NCI-H345 (cell line): Measurements from ENCODE around the gene RBP5.
"Not testable (repeated sequence)": the region's sequence is repeated elsewhere in the genome, so short reads cannot be mapped to it uniquely, and the experiment has no call there.

Experiments used
- DNase-seq: peaks from one replicate; lab custom pipeline; 2025; lab: John Stamatoyannopoulos, UW

RBP5 gene

GRCh38 chr12:7122811-7123769 lies 5.6 kb downstream of the RBP5 start:
- no peak for DNase-seq

DNA sequence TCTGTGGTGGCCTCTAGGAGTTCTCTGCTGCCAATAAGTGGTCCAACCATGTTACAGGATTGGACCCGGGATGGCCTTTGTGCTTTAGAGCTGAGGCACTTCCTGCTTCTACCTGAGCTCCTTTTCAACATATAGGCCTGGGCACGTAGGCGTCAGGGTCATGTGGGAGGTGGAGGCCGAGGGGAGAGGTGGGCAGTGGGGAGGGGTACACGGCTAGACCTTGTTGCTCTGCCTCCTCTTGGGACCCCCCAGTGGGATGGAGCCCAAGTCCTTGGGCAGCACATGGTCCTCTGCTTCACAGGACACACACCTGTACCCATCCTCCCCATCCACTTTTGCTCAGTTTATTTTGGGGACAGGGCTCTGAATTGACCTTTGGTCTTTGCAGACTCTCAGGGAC lies 7.4 kb downstream of the RBP5 start:
- no peak for DNase-seq

DNA sequence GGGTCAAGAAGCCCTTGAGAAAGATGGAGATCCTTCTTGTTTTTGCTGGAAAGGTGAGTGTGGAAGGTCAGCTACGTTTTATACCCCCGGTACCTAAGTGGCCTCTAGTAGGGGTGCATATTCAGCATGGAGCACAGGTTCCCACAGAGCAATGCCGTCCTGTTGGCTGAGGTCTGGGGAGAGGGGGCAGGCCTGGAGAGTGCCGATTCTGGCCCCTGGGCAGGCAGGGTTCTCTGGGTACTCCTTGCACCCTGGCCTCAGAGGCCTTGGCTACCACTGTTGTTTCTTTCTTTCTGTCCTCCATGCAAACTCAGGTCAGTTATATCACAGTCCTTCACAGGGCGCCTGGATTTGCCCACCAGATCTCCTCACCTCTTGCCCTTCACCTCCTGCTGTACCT lies 8.5 kb downstream of the RBP5 start:
- no peak for DNase-seq

- DNase-seq = no peak
Observed at GRCh38 chr12:7118881-7119280, 9.8 kb downstream of the RBP5 start.

DNA sequence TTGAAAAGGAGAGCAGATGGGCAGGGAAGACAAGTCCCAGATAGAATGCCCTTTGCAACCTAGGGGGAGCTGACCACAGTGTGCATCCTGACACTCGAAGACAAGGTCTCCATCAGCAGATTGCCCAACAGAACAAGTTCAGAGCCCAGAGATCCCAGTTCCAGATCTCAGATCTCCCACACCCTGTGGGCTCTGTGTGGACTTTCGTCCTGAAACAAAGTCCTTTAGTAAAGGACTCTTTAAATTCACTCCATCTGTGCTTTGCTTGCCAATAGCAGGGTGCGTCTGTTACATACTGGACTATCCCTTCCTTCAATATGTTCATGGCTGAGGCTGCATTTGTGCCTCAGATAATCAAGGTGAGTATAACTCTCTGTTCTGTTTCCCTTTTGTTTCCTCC lies 11.0 kb downstream of the RBP5 start:
- no peak for DNase-seq

DNA sequence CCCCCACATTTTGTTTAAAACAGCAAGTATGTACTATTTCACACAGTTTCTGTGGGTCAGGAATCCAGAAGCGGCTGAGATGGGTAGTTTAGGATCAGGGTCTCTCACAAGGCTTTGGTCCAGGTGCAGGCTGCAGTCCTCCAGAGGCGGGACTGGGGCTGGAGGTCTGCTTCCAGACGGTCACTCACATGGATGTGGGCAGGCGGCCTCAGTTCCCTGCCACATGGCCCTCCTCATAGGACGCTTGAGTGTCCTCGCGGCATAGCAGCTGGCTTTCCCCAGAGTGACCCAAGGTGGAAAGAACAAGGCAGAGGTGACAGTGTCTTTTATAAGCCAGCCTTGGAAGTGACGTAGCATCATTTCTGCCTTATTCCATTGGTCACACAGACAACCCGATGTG lies 11.8 kb downstream of the RBP5 start:
- DNase-seq = no peak

DNA sequence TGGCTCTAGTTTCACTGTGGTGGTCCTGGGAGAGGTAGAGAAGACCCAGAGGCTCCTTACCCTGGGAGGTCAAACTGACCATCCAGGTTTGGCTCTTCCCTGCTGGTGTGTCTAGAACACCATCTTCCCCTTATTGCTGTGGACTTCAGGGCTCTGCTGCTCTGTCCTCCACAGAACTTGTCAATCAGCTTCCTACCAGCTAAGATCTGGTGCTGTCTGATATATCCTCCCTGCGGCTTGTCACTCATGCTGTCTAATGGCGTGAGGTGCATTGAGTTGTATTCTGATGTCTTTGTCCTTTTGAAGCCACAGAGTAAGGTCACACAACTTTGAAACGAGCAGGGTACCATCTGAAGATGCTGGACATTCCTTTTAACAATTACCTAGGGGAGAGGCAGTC lies 12.5 kb downstream of the RBP5 start:
- DNase-seq = no peak

DNA sequence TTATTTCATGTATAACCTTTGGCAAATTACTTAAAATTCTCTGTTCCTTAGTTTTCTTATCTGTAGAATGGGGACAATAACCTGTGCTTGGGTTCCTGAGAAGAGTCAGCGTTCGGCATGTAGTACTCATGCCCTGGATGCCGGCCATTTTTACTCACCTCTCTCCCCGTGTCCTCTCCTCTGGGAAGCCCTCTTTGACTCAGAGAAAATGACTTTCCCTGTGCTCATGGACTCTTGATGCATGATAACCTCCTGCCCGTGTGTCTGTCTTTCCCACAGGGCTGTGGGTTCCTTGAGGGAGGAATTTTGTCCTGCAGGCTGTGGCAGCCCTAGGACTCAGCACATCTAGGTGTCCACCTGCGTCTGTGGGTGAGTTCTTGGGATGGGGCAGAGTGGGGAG lies 13.8 kb downstream of the RBP5 start:
- DNase-seq = no peak

GRCh38 chr12:7114008-7114407 lies 14.7 kb downstream of the RBP5 start:
- DNase-seq = no peak

- peak; percentile 35 for DNase-seq
Observed at GRCh38 chr12:7113389-7113871, 15.3 kb downstream of the RBP5 start.

DNA sequence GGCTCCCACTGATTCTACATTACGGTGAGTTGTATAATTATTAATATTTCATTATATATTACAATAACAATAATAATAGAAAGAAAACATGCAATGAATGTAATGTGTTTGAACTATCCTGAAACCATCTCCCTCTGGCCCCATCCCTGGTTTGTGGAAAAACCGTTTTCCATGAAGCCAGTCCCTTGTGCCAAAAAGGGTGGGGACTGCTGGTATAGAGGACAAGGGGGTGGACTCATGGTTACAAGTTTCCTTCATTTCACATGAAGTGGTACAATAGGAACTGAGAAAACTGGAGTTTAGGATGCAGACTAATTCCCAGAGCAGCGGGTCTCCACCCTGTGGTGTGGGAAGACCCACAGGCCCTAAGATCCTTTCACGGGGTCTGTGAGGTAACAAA lies 16.6 kb downstream of the RBP5 start:
- DNase-seq = no peak

DNA sequence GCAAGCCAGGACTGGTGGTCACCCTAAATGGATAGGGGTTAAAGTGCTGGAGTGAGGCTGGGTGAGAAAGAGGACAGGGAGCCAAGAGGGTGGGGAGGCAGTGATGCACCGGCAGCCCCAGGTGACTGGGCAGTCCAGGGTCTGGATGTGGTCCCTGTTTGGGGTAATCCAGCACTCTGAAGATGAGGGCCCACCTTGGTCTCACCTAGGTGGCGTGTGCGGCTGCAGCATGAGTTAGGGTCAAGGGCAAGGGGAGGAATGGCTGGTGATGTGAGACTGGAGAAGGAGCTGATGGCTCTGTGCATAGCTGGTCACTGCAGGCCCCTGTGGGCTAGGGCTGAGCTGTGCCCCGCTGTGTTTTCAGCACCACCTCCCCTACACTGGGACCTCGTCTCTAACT lies 18.0 kb downstream of the RBP5 start:
- DNase-seq = no peak

DNA sequence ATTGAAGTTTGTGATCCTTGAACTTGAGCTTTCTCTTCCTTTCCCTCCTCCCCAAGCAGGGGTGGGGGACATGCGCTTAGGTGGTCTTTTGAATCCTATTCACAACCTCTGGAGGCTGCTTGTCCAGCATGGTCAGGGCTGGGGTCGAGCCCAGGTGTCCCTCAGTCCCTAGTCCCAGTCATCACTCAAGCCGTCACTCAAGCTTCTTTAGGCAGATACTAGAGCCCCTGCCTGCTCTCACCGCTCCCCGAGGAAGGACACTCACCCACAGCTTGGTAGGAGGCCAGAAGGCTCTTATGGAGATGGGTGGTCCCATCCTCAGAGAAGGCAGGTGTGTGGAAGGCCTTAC lies 19.1 kb downstream of the RBP5 start:
- DNase-seq = no peak

GRCh38 chr12:7108796-7109571 lies 19.7 kb downstream of the RBP5 start, which contains the start of gene C1RL:
TSS of gene C1RL (minus strand) at chr12:7109214. CDS start at chr12:7109180, 34 bp downstream.
- DNase-seq = peak; percentile 66

DNA sequence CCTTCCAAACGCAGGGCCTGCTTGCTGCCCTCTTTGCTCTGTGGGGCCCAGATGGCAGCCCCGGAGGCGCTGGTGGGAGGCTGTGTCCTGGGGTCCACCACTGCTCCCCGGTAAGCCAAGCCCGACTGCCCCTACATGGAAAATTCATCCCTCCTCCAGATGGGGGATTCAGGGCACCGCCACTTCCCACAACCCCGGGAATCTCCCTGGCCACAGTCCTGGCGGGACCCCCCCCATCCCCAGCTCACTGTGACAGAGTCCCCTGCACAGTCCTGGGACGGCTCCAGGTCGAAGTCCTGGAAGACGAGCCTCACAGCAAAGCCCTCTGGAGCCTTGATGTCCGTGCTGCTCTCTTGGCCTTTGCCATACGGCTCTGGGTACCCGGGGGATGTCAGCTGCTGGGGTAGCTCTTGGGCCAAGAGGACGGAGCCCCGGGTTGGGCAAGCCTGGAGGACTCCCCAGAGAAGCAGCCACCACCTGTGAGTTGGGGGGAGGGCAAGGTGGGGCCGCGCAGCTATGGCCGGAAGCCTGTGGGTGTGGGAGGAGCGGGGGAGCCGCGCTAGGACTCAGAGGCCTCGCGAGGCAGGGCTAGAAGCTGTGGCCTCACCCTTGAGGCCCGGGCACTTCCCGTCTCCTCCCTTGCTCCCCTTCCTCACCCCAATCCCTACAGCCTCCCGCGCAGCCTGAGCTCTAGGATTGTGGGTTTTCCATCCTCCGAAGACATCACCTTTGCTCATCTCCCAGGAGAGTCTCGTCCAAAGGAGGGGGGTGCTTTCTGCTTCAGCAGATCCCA lies 20.5 kb downstream of the RBP5 start:
- DNase-seq = no peak

GRCh38 chr12:7107636-7108002 lies 21.1 kb downstream of the RBP5 start:
- no peak for DNase-seq

GRCh38 chr12:7107181-7107580 lies 21.5 kb downstream of the RBP5 start:
- not testable (repeated sequence) for DNase-seq

- DNase-seq = no peak
Observed at GRCh38 chr12:7106082-7106481, 22.6 kb downstream of the RBP5 start.

- DNase-seq = no peak
Observed at GRCh38 chr12:7103837-7104584, 24.7 kb downstream of the RBP5 start.

DNA sequence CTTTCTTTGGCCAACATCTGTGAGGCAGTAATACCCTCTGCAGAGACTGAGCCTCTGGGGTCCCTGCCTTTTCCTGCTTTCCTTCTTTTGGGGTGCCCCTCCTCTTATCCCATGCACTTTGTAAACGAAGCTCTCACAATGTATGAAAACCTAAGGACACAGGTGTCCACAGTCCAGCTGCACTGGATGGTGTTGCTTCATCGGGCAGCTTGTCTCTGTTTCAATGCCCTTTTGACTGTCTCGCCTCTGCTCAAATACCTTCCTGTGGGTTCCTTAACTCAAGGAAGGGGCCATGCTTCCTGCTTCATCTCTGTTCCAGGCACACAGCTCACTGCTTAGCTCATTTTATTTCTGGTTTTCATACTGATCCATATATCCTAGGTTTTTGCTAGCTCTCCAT lies 26.1 kb downstream of the RBP5 start:
- DNase-seq = no peak

GRCh38 chr12:7101694-7102131 lies 27.0 kb downstream of the RBP5 start:
- DNase-seq = no peak
